ENCODE measurements around the gene TMEM92. TPM values are rescaled to one million over a fixed set of nuclear protein-coding genes. Genes with fewer than 3 reads are reported as not detected.

The TMEM92 gene
- polyA plus RNA-seq, 1 donor (not counting 4 experiments of a cell fraction or from before 2014, with no cell fraction given), result 0.88 TPM

GRCh38 chr17:50288306-50288705, 14.0 kb downstream of the TMEM92 start:
- FAIRE-seq, result no peak
- Histone ChIP-seq H3K9me1 (ENCODE audit: control insufficient read depth, extremely low read depth, insufficient read depth, low read length) (no peaks in the 10 kb centered on the region), H3K79me2 (ENCODE audit: control insufficient read depth, insufficient read depth, low read length) (no peaks in the 10 kb centered on the region), H3K9me3 (ENCODE audit: control insufficient read depth, low read depth, low read length) (no peaks in the 10 kb centered on the region), H3K27me3 (ENCODE audit: control insufficient read depth, extremely low read depth, insufficient read depth, low read length) (no peaks in the 10 kb centered on the region), H3K4me3 (ENCODE audit: control insufficient read depth in 2 of 3, extremely low read depth in 1 of 3, insufficient read depth in 2 of 3, low read depth in 1 of 3, low read length in 3 of 3) (no peak overlapping the region), H2AFZ (ENCODE audit: control insufficient read depth, low read length) (no peak overlapping the region), H4K20me1 (ENCODE audit: control insufficient read depth, extremely low read depth, insufficient read depth, low read length) (no peaks in the 10 kb centered on the region), H3K4me2 (ENCODE audit: control insufficient read depth, extremely low read depth, insufficient read depth, low read depth, low read length) (no peak overlapping the region), H3K9ac (ENCODE audit: control insufficient read depth, extremely low read depth, insufficient read depth, low read length) (no peak overlapping the region), H3K4me1 (ENCODE audit: control insufficient read depth, extremely low read depth, insufficient read depth, low read length) (peaks cover 20% of the 10 kb centered on the region), H3K27ac (ENCODE audit: control insufficient read depth, insufficient read depth, low read length) (no peak overlapping the region), H3K36me3 (ENCODE audit: control insufficient read depth in 2 of 2, extremely low read depth in 1 of 2, insufficient read depth in 2 of 2, low read length in 2 of 2) (no peaks in the 10 kb centered on the region)
- no peak for TF ChIP-seq EZH2 (IDR thresholded peaks at IDR 0.05; ENCODE audit: low read length)
- TF ChIP-seq, protein P1, sequence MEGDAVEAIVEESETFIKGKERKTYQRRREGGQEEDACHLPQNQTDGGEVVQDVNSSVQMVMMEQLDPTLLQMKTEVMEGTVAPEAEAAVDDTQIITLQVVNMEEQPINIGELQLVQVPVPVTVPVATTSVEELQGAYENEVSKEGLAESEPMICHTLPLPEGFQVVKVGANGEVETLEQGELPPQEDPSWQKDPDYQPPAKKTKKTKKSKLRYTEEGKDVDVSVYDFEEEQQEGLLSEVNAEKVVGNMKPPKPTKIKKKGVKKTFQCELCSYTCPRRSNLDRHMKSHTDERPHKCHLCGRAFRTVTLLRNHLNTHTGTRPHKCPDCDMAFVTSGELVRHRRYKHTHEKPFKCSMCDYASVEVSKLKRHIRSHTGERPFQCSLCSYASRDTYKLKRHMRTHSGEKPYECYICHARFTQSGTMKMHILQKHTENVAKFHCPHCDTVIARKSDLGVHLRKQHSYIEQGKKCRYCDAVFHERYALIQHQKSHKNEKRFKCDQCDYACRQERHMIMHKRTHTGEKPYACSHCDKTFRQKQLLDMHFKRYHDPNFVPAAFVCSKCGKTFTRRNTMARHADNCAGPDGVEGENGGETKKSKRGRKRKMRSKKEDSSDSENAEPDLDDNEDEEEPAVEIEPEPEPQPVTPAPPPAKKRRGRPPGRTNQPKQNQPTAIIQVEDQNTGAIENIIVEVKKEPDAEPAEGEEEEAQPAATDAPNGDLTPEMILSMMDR (optimal IDR thresholded peaks at IDR 0.05 in 1 of 3, IDR thresholded peaks at IDR 0.05 in 1 of 3, conservative IDR thresholded peaks at IDR 0.05 in 1 of 3; ENCODE audit: extremely low read depth in 1 of 3, insufficient read depth in 2 of 3, low read length in 3 of 3), result no peak
- dilution Hi-C loops (cut with MboI; ENCODE audit: extremely low pct_ligation_motif_present, low sequenced_read_pairs), result no loop called here
- DNase-seq (ENCODE audit: low read depth, low spot score), result no peak

- DNase-seq (ENCODE audit: low read depth, low spot score) (no peak), FAIRE-seq (peak; percentile 49)
- Histone ChIP-seq H3K4me3 (ENCODE audit: control insufficient read depth in 2 of 3, extremely low read depth in 1 of 3, insufficient read depth in 2 of 3, low read depth in 1 of 3, low read length in 3 of 3) (peak overlapping the region in 1 of 3 experiments; percentile 28), H3K27ac (ENCODE audit: control insufficient read depth, insufficient read depth, low read length) (peak overlapping the region; percentile 72), H3K79me2 (ENCODE audit: control insufficient read depth, insufficient read depth, low read length) (no peaks in the 10 kb centered on the region), H3K27me3 (ENCODE audit: control insufficient read depth, extremely low read depth, insufficient read depth, low read length) (no peaks in the 10 kb centered on the region), H3K9me1 (ENCODE audit: control insufficient read depth, extremely low read depth, insufficient read depth, low read length) (no peaks in the 10 kb centered on the region), H2AFZ (ENCODE audit: control insufficient read depth, low read length) (no peak overlapping the region), H3K4me2 (ENCODE audit: control insufficient read depth, extremely low read depth, insufficient read depth, low read depth, low read length) (peak overlapping the region; percentile 82), H3K36me3 (ENCODE audit: control insufficient read depth in 2 of 2, extremely low read depth in 1 of 2, insufficient read depth in 2 of 2, low read length in 2 of 2) (no peaks in the 10 kb centered on the region), H4K20me1 (ENCODE audit: control insufficient read depth, extremely low read depth, insufficient read depth, low read length) (no peaks in the 10 kb centered on the region), H3K4me1 (ENCODE audit: control insufficient read depth, extremely low read depth, insufficient read depth, low read length) (peaks cover 20% of the 10 kb centered on the region), H3K9ac (ENCODE audit: control insufficient read depth, extremely low read depth, insufficient read depth, low read length) (no peak overlapping the region), H3K9me3 (ENCODE audit: control insufficient read depth, low read depth, low read length) (no peaks in the 10 kb centered on the region)
- TF ChIP-seq EZH2 (IDR thresholded peaks at IDR 0.05; ENCODE audit: low read length), result no peak
- TF ChIP-seq, protein P1 (optimal IDR thresholded peaks at IDR 0.05 in 1 of 3, IDR thresholded peaks at IDR 0.05 in 1 of 3, conservative IDR thresholded peaks at IDR 0.05 in 1 of 3; ENCODE audit: extremely low read depth in 1 of 3, insufficient read depth in 2 of 3, low read length in 3 of 3), result no peak
- dilution Hi-C loops (cut with MboI; ENCODE audit: extremely low pct_ligation_motif_present, low sequenced_read_pairs), result no loop called here
Measured at GRCh38 chr17:50289278-50289677, 15.0 kb downstream of the TMEM92 start.

Data from keratinocyte (primary cell).